Left forelimb (tissue), 1 donor: Measurements from ENCODE around the gene CDH15.
"Not testable (repeated sequence)": the region's sequence is repeated elsewhere in the genome, so short reads cannot be mapped to it uniquely, and the experiment has no call there.

Experiments
- DNase-seq: peaks from one replicate; pipeline ENCODE4 v3.0.0-alpha.2; 2018; ENCODE audit warnings: low spot score

The CDH15 gene

DNA sequence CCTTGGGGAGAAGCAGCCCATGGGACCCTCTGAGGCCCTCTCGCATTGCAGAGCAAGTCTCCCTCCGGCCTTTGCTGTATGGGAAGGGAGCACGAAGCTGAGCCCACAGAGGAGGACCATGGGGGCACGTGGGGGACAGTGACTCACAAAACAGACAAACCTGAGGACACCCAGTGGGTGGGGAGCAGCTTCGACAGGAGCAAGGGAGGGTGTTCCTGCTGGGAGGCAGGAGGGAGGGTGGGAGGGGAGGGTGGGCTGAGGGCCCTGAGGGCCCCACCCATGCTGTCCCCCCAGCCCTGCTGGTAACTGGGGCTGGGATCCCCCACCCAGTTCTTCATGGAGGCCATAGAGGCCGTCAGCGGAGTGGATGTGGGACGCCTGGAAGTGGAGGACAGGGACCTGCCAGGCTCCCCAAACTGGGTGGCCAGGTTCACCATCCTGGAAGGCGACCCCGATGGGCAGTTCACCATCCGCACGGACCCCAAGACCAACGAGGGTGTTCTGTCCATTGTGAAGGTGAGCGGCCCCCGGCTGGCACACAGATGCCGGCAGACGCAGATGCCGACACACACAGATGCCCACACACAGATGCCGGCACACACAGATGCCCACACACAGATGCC is 16.3 kb downstream of the CDH15 start:
- DNase-seq: no peak

- DNase-seq: not testable (repeated sequence)
These were observed 17.2 kb downstream of the CDH15 start for GRCh38 chr16:89188471-89189357.

DNA sequence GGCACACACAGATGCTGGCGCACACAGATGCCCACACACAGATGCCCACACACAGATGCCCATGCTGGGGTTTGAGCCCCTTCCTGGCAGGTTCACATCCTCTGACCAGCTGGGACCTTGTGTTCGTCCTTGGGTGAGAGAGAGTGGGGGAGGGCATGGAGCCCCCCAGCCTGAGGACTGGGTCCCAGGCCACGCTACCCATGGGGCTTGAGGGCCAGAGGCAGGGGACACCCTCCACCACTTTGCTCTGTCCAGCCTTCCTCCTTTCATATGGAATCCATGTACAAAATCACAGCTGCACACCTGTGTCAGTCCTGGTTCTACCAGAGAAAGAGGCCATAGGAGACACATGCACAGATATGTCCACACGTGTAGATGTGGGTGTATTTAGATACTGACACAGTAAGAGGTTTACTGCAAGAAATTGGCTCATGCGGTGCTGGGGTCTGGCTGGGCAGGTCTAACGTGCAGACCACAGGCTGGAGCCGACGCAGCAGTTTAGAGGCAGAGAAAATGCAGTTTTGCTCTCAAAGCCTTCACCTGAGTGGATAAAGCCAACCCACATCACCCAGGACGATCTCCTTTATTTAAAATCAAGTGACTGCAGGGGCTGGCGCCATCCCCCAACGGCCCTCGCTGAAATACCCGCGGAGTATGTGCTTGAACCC is 17.9 kb downstream of the CDH15 start:
- DNase-seq: no peak

GRCh38 chr16:89190150-89190958 is 18.8 kb downstream of the CDH15 start:
- no peak for DNase-seq

DNA sequence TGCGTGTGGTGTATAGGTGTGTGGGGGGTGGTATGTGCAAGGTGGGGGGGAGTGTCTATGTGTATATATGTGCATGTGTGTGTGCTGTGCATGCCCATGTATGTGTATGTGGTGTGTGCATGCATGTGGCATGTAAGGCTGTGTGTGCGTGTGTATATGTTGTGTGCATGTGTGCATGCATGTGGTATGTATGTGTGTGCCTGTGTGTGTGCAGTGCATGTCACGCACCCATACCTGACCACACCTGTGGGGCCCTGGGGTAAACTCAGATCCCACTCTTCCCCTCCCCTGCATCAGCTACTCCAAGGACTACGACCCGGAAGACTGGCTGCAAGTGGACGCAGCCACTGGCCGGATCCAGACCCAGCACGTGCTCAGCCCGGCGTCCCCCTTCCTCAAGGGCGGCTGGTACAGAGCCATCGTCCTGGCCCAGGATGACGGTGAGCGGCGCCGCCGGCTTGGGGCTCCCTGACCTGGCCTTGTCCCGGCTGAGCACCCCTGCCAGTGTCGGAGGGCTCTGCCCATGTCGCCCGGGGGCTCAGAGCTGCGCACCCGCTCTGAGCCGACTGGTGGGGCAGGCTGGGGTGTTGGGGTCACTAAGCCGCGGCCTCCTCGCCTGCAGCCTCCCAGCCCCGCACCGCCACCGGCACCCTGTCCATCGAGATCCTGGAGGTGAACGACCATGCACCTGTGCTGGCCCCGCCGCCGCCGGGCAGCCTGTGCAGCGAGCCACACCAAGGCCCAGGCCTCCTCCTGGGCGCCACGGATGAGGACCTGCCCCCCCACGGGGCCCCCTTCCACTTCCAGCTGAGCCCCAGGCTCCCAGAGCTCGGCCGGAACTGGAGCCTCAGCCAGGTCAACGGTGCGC is 19.7 kb downstream of the CDH15 start:
- no peak for DNase-seq

GRCh38 chr16:89191901-89192185 is 20.3 kb downstream of the CDH15 start:
- no peak for DNase-seq

DNA sequence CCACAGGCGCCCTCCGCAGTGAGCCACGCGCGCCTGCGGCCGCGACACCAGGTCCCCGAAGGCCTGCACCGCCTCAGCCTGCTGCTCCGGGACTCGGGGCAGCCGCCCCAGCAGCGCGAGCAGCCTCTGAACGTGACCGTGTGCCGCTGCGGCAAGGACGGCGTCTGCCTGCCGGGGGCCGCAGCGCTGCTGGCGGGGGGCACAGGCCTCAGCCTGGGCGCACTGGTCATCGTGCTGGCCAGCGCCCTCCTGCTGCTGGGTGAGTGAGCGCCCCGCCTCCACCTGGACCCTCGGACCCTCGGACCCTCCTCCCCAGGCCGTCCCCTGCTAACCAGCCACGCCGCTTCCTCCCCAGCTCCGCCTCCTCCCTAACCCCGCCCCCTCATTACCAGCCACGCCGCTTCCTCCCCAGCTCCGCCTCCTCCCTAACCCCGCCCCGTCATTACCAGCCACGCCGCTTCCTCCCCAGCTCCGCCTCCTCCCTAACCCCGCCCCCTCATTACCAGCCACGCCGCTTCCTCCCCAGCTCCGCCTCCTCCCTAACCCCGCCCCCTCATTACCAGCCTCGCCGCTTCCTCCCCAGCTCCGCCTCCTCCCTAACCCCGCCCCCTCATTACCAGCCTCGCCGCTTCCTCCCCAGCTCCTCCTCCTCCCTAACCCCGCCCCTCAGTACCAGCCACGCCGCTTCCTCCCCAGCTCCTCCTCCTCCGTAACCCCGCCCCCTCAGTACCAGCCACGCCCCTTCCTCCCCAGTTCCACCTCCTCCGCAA is 20.8 kb downstream of the CDH15 start:
- not testable (repeated sequence) for DNase-seq

- DNase-seq: no peak
These were observed 21.5 kb downstream of the CDH15 start for GRCh38 chr16:89192956-89193575.

GRCh38 chr16:89193576-89194293 is 22.2 kb downstream of the CDH15 start:
- DNase-seq: no peak

DNA sequence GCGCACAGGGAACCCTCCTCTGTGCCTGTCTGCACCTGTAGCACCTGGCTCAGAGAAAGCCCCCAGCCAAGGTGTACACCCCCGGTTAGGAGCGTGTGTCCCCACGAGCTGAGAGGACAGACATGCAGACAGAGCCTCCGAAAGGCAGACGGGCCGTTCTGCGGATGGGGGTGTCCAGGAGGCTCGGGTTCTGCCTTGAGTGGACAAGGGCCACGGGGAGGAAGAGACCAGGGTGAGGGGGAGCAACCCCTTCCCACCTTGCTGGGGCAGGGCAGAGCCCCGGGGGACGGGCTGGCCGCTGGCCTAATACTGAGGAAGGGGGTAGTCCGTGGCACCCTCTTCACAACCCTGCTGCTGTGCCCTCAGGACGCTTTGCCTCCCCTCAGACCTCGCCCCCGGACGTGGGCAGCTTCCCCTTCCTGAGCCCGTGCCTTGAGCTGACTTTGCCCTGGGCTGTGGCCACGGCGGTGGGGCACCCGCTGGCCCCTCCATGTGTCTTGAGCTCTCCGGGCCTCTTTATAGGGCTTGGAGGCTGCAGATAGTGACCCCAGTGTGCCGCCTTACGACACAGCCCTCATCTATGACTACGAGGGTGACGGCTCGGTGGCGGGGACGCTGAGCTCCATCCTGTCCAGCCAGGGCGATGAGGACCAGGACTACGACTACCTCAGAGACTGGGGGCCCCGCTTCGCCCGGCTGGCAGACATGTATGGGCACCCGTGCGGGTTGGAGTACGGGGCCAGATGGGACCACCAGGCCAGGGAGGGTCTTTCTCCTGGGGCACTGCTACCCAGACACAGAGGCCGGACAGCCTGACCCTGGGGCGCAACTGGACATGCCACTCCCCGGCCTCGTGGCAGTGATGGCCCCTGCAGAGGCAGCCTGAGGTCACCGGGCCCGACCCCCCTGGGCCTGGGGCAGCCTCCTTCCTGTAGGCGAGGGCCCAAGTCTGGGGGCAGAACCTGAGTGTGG is 23.1 kb downstream of the CDH15 start:
- no peak for DNase-seq

DNA sequence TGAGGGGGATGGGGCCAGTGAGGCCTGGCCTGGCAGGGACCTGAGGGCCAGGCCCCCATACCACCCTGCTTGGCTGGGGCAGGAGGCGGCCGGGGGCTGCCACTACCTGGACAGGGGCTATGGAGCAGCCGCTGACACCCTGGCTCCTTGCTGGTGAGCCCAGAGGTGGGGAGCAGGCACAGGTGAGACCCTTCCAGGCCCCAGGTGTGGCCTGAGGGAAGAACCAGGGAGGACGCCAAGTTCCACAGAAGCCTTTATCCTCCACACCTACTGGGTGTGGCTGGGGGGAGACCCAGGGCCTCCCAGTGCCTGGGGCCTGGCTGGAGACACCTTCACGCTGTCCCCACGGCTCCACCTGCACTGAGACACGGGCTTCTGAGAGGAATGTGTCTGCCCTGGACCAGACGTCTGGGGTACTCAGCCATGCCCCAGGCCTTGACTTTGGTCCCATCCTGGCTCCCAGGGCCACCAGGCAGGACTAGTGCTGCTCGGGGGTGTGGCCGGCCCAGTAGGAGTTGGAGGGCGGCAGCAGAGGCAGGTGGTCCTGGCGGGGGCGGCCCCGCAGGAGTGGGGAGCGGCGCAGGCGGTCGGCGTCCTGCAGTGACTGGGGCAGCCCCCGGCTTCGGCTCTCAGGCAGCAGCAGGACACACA is 24.1 kb downstream of the CDH15 start:
- DNase-seq: no peak

DNA sequence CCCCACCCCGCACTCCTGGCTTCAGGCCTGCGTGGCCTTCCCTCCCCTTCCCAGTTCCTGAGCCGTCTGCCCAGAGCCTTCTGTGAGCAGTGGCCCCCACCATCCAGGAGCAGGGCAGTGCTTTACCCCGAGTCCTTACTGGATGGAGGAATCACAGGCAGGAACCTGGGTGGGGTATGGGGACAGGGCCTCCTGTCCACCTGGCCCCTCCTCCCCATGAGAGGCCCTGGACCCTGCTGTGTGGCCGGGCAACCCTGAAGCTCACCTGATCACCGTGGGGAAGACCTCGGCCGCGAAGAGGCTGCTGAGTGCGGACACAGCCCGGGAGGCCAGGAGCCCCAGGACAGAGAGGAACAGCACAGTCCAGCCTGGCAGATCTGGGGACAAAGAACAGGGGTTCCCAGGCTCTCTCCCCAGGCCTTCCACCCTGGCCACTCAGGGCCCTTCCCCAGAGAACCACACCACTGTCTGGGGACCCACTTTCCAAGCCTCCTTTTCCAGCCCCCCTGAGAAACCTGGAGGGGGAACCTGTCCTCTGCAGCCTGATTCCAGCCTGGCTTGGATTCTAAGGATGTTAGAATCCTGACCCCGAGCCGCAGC is 25.6 kb downstream of the CDH15 start:
- no peak for DNase-seq

DNA sequence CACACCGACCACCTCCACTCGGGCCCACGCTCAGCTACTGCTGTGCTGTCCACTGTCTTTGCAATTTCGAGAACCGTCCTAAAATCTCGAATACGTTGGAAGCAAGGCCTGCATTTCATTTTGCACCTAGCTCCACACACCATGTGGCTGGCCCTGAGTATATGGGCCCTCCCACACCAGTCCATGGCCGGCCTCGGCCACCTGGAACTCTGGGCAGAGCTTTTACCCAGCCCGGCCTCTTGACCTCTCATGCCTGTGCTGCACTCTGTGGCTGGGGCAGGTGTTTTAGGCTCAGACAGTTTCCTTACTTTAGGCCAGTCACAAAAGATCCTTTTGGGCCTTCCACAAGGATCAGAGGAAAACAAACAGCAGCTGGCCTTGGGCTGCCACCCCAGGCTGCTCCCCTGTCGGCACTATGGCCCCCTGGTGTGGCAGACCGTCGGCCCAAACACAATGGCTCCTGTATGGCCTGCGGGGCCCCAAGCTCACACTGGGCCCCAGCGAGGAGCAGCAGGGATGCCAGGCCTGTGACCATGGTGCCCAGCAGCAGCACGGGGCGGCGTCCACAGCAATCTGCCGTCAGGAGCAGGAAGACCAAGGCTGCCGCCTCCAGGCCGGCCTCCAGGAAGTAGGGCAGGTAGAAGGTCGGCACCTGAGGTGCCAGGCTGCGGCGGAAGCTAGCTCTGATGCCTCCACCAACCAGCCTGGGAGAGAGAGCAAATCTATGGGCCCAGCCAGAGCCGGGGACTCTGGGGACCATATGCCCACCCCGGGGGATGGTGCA is 26.3 kb downstream of the CDH15 start:
- DNase-seq: no peak

GRCh38 chr16:89198417-89199240 is 27.1 kb downstream of the CDH15 start:
- no peak for DNase-seq
